KMS-11 (cell line): ENCODE data around the gene ENOX1.

ENCODE experiments used
- H2AFZ ChIP-seq: fragments of 200-600 bp; sonication (generic); 2 replicates; pipeline ENCODE4 v1.6.1; 2016; ENCODE audit warnings: antibody characterized with exemption, mixed run types, low read depth
- H3K27ac ChIP-seq: fragments of 200-600 bp; sonication (generic); 2 replicates; pipeline ENCODE4 v1.6.1; 2016; ENCODE audit warnings: mild to moderate bottlenecking, mixed run types
- H3K27me3 ChIP-seq: fragments of 200-600 bp; sonication (generic); 2 replicates; pipeline ENCODE4 v1.6.1; 2017; ENCODE audit warnings: mild to moderate bottlenecking, low read depth, mixed run types, moderate library complexity; ENCODE audit not compliant: insufficient read depth
- H3K36me3 ChIP-seq: fragments of 200-600 bp; sonication (generic); 2 replicates; pipeline ENCODE4 v1.6.1; 2017; ENCODE audit warnings: mild to moderate bottlenecking, mixed run types; ENCODE audit not compliant: insufficient read depth
- H3K4me1 ChIP-seq: fragments of 200-600 bp; sonication (generic); 2 replicates; pipeline ENCODE4 v1.6.1; 2016; ENCODE audit warnings: mild to moderate bottlenecking, low read depth, mixed run types; ENCODE audit not compliant: poor library complexity, severe bottlenecking
- H3K4me2 ChIP-seq: fragments of 200-600 bp; sonication (generic); 2 replicates; pipeline ENCODE4 v1.7.0; 2016; ENCODE audit warnings: mild to moderate bottlenecking, mixed run types
- H3K4me3 ChIP-seq: fragments of 200-600 bp; sonication (generic); IDR thresholded peaks from 2 replicates; pipeline ENCODE4 v1.6.1; 2017; ENCODE audit warnings: low read depth, low read length, mixed read lengths; ENCODE audit not compliant: insufficient read depth
- H3K79me2 ChIP-seq: fragments of 200-600 bp; sonication (generic); 2 replicates; pipeline ENCODE4 v1.6.1; 2016; ENCODE audit warnings: low read depth, mixed run types; ENCODE audit not compliant: insufficient read depth
- H3K9ac ChIP-seq: fragments of 200-600 bp; sonication (generic); 2 replicates; pipeline ENCODE4 v1.6.1; 2016; ENCODE audit warnings: mild to moderate bottlenecking, mixed run types
- H4K20me1 ChIP-seq: fragments of 200-600 bp; sonication (generic); 2 replicates; pipeline ENCODE4 v1.6.1; 2016; ENCODE audit warnings: mild to moderate bottlenecking, mixed run types; ENCODE audit not compliant: insufficient read depth
- TF ChIP-seq, protein P1 (sequence below): fragments of 200-600 bp; sonication (generic); conservative IDR thresholded peaks from 2 replicates; pipeline ENCODE4 v1.6.1; 2017; ENCODE audit warnings: low read depth, mild to moderate bottlenecking, antibody characterized with exemption, low read length, moderate library complexity, mixed read lengths

ENOX1 gene

GRCh38 chr13:43232144-43232872, 554.5 kb downstream of the ENOX1 start:
- Histone ChIP-seq H3K9ac (no peak overlapping the region), H3K27me3 (no peaks in the 10 kb centered on the region), H3K4me2 (no peak overlapping the region), H3K36me3 (no peaks in the 10 kb centered on the region), H3K79me2 (no peaks in the 10 kb centered on the region), H3K4me3 (no peak overlapping the region), H4K20me1 (no peaks in the 10 kb centered on the region), H3K27ac (no peak overlapping the region), H2AFZ (no peak overlapping the region), H3K4me1 (no peaks in the 10 kb centered on the region)
- TF ChIP-seq, protein P1, sequence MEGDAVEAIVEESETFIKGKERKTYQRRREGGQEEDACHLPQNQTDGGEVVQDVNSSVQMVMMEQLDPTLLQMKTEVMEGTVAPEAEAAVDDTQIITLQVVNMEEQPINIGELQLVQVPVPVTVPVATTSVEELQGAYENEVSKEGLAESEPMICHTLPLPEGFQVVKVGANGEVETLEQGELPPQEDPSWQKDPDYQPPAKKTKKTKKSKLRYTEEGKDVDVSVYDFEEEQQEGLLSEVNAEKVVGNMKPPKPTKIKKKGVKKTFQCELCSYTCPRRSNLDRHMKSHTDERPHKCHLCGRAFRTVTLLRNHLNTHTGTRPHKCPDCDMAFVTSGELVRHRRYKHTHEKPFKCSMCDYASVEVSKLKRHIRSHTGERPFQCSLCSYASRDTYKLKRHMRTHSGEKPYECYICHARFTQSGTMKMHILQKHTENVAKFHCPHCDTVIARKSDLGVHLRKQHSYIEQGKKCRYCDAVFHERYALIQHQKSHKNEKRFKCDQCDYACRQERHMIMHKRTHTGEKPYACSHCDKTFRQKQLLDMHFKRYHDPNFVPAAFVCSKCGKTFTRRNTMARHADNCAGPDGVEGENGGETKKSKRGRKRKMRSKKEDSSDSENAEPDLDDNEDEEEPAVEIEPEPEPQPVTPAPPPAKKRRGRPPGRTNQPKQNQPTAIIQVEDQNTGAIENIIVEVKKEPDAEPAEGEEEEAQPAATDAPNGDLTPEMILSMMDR = no peak

DNA sequence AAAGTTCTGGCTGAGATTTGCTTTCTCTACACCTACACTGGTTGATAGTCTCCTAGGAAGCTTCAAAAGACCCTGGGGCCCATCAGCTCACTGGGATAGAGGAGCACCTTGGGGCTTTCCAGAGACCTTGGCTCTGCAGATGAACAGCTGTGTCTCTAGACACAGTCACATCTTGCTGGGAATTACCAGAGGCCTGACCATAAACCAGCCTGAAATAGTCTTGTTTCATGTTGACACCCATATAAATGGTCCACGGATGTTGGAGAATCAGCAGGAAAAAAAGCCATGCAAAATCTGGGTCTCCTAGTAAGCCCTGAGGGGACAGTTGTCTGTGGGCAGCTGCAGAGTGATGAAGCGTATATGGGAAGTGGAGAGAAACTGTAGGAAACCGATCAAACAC, 555.8 kb downstream of the ENOX1 start:
- Histone ChIP-seq H2AFZ (no peak overlapping the region), H3K27me3 (no peaks in the 10 kb centered on the region), H3K79me2 (no peaks in the 10 kb centered on the region), H4K20me1 (no peaks in the 10 kb centered on the region), H3K4me2 (no peak overlapping the region), H3K9ac (no peak overlapping the region), H3K27ac (no peak overlapping the region), H3K36me3 (no peaks in the 10 kb centered on the region), H3K4me3 (no peak overlapping the region), H3K4me1 (no peaks in the 10 kb centered on the region)
- TF ChIP-seq, protein P1 = no peak

DNA sequence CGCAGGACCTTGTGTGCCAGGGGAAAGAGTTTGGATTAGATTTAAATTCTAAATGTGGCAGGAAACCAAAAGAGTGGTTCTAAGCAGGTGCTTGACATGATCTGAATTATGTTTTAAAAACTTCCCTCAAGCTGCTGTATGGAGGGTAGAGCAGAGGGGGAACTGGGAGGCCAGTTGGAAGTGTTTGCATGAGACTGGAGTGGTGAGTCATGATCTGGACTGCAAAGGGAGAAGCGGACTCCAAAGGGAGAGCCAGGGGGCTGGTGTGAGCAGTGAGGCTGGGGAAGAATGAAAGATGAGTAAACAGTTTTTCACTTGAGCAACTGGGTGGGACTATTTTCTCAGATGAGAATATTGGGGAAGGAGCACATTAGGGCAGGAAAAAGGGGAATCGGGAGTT, 557.3 kb downstream of the ENOX1 start:
- Histone ChIP-seq H3K4me1 (no peaks in the 10 kb centered on the region), H3K4me2 (no peak overlapping the region), H3K27me3 (no peaks in the 10 kb centered on the region), H3K9ac (no peak overlapping the region), H3K4me3 (no peak overlapping the region), H3K79me2 (no peaks in the 10 kb centered on the region), H4K20me1 (no peaks in the 10 kb centered on the region), H2AFZ (no peak overlapping the region), H3K36me3 (no peaks in the 10 kb centered on the region), H3K27ac (no peak overlapping the region)
- TF ChIP-seq, protein P1 = no peak

- Histone ChIP-seq H3K27me3 (no peaks in the 10 kb centered on the region), H2AFZ (no peak overlapping the region), H3K4me3 (no peak overlapping the region), H3K79me2 (no peaks in the 10 kb centered on the region), H3K4me2 (no peak overlapping the region), H4K20me1 (no peaks in the 10 kb centered on the region), H3K9ac (no peak overlapping the region), H3K27ac (no peak overlapping the region), H3K4me1 (no peaks in the 10 kb centered on the region), H3K36me3 (no peaks in the 10 kb centered on the region)
- TF ChIP-seq, protein P1 = no peak
Measured at GRCh38 chr13:43227721-43228120, 559.1 kb downstream of the ENOX1 start.
